Left renal cortex interstitium (tissue), 4 donors: Measurements from ENCODE around the gene NRXN3. TPM values are rescaled to one million over a fixed set of nuclear protein-coding genes. Genes with fewer than 3 reads are reported as not detected.
A peak's percentile ranks its signal among the peaks of the same experiment; 100 is the strongest.
"Not testable (repeated sequence)": the region's sequence is repeated elsewhere in the genome, so short reads cannot be mapped to it uniquely, and the experiment has no call there.

Experiments
- DNase-seq, 4 donors: peaks; one replicate each; pipeline ENCODE4 v3.0.0-alpha.2; 2013; ENCODE audit warnings: low read depth in 4 of 4, low spot score in 2 of 4, missing footprints in 1 of 4
- polyA plus RNA-seq, 4 donors: library from polyadenylated mRNA; unstranded; fragments of 120-200 nt; gene quantifications; one replicate each; pipeline ENCODE4 v1.2.1, GENCODE V29; 2013; ENCODE audit not compliant: insufficient read length in 4 of 4

The NRXN3 gene
- polyA plus RNA-seq, 4 donors: 5.4 to 8.4 (median 6.3) TPM

DNA sequence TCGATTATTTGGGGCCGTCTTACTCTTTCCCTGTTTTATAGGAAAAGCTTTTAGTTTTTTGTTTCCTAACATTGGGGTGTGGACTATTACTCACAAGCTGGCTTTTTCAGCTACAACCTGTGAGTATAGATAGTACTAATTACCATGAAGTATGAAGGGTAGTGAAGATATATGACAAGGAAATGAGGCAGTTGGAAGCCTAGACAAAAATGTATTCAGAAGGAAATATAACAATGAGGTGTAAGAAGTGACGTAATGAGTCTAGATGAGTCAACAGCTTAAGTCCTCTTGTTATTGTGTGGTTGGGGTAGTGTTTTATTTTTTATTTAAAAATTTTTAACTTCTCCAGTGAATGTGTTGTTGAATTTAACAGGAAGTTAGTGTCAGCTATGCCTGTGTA, 804.5 kb downstream of the NRXN3 start:
- no peak for DNase-seq

DNA sequence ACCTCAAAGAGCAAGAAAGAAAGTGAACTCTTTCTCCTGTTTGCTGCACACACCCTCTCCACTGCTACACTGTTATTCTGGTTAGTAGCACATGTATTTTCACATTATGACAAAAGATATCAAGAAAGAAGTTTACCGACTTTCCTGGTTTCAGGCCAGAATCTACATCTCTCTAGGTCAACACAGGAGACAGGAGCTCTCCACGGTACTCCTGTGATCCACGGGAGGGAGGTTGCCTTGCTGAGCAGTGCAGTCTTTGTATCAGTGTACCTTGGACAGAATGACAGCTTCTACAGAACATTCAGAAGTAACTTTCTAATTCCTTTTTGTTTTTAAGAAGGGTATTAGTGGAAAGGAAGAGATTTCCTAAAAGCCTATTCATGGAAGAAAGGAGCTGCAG, 805.6 kb downstream of the NRXN3 start:
- DNase-seq: no peak

- no peak for DNase-seq
Measured at GRCh38 chr14:78978896-78979295, 808.7 kb downstream of the NRXN3 start.

- DNase-seq: no peak
Measured at GRCh38 chr14:78982551-78982950, 812.4 kb downstream of the NRXN3 start.

- DNase-seq: no peak
Measured at GRCh38 chr14:78983126-78983525, 813.0 kb downstream of the NRXN3 start.

DNA sequence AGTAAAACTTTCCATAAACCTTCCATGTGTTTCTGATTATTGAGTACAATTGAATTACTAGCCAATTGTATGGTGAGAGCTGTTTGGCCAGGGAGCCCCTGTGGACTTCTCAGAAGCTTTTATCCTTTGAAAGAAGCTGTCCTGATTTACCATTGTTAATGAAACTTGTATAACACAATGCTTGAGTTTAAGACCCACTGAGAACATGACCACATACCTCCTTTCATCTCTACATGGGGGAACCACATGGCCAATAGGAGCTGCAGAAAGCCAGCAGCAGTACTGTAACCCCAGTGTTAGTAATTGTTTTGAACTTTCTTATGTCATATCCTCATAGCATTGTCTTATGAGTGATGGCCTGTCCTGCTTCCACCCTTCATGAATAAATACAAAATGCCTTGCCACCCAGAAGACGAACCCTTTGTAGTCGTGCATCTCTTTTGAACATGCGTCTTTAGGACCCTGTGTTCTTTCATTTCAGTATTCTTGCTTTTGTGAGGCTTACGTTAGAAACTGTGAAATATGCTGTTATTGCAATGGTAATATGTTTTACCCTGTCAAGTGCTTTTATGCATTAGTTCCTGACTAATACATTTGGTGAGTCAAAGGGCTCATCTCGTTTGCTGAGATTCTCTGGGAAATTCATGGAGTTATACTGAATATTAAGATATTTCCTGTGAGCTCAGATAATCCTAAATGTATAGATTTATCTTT, 815.7 kb downstream of the NRXN3 start:
- no peak for DNase-seq

GRCh38 chr14:78986989-78987388, 816.8 kb downstream of the NRXN3 start:
- no peak for DNase-seq

- DNase-seq: no peak
Measured at GRCh38 chr14:78989221-78989620, 819.0 kb downstream of the NRXN3 start.

DNA sequence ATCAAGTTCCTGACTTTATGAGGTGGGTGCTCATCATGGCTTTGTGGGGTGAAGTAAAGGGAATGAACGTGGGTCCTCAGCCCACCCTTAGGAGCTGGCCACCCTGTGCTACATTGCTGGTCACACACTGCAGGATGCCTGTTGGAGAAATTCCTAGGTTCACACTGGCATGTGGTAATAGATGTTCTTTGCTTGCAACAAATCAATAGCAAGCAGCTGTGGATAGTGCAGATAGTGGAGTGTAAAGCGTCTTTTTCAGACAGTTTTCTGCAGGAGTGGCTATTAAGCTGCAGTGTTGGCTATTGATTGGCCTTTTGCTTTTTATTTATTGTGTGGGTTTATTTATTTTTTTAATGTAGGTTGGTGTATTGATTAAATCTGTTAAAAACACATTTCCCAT, 822.7 kb downstream of the NRXN3 start:
- DNase-seq: no peak

GRCh38 chr14:78997811-78998210, 827.6 kb downstream of the NRXN3 start:
- peak; percentile 21 to 45 (median 24) for DNase-seq

DNA sequence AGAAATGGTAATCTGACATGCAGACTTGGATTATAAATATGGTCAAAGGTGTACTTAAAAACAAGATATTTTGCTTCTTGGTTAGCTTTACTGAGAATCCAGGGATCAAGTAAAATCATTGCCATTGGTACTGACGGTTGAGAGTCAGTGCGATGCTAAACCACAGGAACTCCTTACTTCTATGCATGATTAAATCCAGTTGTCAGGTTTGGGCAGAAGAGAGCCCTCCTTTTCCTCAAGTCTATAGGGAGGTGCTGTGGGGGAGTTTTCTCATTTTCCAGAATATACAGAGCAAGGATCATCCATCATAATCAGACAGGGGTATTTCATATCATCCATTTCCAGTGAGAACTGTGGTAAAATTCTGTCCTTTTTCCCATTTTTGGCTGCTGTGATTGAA, 839.1 kb downstream of the NRXN3 start:
- DNase-seq: no peak

- DNase-seq: no peak
Measured at GRCh38 chr14:79011091-79011919, 841.1 kb downstream of the NRXN3 start.

- DNase-seq: no peak
Measured at GRCh38 chr14:79011920-79012204, 841.7 kb downstream of the NRXN3 start.

DNA sequence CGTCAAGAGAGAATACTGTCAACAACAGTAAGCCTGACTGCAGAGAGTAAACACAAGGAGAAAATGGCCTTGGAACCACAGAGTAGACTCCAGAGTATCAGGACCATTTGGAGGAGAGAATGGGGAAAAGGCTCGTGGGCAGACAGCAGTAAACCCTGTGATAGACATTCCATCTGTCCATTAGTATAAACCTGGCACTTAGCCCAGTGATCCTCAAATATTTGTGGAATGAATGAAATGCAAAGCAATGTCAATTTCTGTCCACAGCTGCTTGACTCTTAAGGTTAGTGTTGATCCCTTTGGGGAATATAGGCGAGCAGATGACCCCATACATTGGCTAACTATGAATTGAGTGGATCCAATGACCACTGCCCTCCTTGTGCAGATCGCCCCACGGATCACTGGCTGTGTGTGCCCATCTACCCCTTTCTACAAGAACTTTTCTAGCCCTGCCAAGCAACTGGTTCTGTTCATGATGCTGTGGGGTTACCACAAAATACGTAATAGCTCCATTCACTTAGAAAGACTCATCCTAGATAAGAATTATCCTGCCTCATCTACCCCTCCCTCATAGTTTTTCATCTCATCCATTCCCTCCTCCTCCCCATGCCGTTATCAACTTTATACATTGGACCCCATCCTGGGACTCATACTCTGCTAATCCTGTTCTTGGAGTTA, 846.8 kb downstream of the NRXN3 start:
- DNase-seq: no peak

DNA sequence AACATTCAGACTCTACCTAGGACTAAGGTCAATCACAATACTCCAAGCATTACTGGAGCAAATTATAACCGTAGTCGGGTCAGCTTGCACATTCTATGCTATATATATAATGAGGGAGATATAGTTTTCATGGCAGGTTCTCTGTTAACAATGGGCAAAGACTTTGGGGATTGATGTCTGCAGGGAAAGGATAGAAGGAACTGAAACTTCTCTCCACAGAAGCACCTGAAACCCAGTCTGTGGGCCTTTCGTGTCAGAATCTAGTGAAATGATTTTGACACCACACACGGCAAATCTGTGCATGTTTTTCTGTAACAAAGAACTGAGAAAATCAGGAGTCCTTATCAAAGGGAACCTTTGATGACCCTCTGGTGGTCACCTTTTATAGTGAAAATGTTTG, 847.4 kb downstream of the NRXN3 start:
- DNase-seq: no peak

- no peak for DNase-seq
Measured at GRCh38 chr14:79018836-79019235, 848.7 kb downstream of the NRXN3 start.

GRCh38 chr14:79019898-79020297, 849.7 kb downstream of the NRXN3 start:
- DNase-seq: not testable (repeated sequence)

DNA sequence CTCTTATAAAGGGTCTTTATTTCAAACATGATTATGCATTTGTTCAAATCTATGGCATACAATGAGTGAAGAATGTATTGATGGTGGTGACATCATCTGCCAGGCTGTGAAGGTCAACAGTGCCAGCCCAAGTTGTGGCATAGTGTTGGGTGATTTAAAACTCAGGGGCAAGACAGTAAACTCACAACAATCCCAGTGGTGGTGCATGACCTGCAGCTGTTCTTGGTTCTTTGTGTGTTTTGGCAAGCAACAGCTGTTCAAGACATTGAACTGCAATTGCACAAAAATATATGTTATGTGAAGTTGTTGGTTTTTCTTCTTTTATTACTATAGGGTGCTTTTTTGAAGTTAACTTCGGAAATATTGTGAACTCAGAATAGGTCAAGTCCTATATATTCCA, 851.6 kb downstream of the NRXN3 start:
- DNase-seq: no peak

- DNase-seq: no peak
Measured at GRCh38 chr14:79027138-79027537, 857.0 kb downstream of the NRXN3 start.

DNA sequence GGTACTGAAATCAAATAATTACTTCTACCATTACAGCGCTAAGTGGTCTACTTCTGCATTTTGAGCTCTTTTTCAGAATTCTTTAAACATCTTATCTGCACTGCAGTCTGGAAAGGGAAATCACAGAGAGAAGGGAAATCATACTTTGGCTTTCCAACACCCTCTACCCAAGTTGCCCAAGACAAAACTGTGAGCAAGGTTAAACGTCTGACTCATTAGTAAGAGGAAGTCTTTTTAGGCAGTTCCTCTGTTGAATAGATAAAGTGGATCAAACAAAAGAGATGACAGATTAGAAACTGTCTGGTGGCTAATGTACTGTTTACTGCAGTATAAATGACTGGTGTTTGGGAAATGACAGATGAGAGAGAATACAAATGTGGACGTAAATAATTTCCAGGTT, 858.1 kb downstream of the NRXN3 start:
- no peak for DNase-seq

DNA sequence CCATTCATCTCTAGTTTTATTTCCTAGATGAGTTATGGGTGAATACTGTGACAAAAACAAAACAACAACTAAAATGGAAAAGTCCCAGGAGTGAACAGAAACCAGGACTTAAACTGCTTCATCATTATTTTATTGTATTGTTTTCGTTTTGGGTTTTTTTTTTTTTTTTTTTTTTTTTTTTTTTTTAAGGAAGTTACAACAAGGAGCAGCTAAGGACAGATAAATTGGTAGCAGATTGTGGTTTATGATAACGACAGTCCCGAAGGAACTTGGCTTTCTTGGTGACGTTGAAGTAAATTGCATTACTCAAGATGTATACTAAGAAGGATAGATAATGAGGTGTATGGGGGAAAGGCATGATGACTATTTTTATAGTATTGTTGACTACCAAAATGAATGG, 866.3 kb downstream of the NRXN3 start:
- DNase-seq: no peak

DNA sequence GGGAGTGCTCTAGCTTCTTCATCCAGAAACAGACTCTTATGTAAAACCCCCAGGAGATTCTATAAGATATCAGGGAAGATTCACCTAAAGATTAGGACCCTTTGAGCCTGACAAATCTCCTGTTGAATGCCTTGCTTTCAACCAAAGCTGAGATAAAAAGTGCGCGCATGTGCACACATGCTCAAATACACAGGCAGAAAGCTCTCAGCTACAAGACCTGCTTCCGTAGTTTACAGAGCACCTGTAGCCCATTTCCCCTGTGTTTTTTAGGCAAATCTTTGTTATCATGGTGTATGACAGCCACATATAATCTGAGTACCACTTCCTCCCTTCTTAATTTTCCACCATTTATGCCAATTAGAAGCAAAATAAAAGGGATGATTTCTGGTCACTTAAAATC, 866.9 kb downstream of the NRXN3 start:
- DNase-seq: no peak
